Fibroblast of mammary gland (primary cell): ENCODE data around the gene VPS9D1.

ENCODE experiments used
- DNase-seq: peaks from one replicate; pipeline ENCODE4 v3.0.0-alpha.2; 2010; ENCODE audit warnings: low read depth
- H3K4me3 ChIP-seq: 2 replicates; pipeline ENCODE4 v1.5.1; 2011; ENCODE audit warnings: low read depth, mild to moderate bottlenecking, low read length, moderate library complexity; ENCODE audit not compliant: control insufficient read depth
- CTCF ChIP-seq: conservative IDR thresholded peaks from 2 replicates; pipeline ENCODE4 v1.5.1; 2011; ENCODE audit warnings: low read depth, low read length, inconsistent platforms; ENCODE audit not compliant: control insufficient read depth, insufficient read depth

The VPS9D1 gene

GRCh38 chr16:89689142-89689541 lies 31.6 kb downstream of the VPS9D1 start:
- DNase-seq: no peak
- no peak overlapping the region for H3K4me3 ChIP-seq
- TF ChIP-seq CTCF: no peak

GRCh38 chr16:89688395-89688794 lies 32.3 kb downstream of the VPS9D1 start:
- DNase-seq: no peak
- no peak overlapping the region for H3K4me3 ChIP-seq
- TF ChIP-seq CTCF: no peak

- H3K4me3 ChIP-seq: peak overlapping the region; percentile 80
- no peak for TF ChIP-seq CTCF
- DNase-seq: peak; percentile 66
Measured at GRCh38 chr16:89687092-89687940, 33.4 kb downstream of the VPS9D1 start.

GRCh38 chr16:89686520-89687091 lies 34.1 kb downstream of the VPS9D1 start, which contains the start of gene CDK10:
TSS of gene CDK10 (plus strand) at chr16:89686689. CDS start at chr16:89686711, 22 bp downstream.
- TF ChIP-seq CTCF: no peak
- peak; percentile 79 for DNase-seq
- peak within 1 kb of the TSS; percentile 80 for H3K4me3 ChIP-seq

- no peak overlapping the region for H3K4me3 ChIP-seq
- TF ChIP-seq CTCF: no peak
- no peak for DNase-seq
Measured at GRCh38 chr16:89685916-89686315, 34.8 kb downstream of the VPS9D1 start.

GRCh38 chr16:89678258-89678657 lies 42.4 kb downstream of the VPS9D1 start:
- TF ChIP-seq CTCF: no peak
- no peak for DNase-seq
- H3K4me3 ChIP-seq: no peak overlapping the region
